ENCODE results near the gene C16orf96. TPM values are rescaled to one million over a fixed set of nuclear protein-coding genes. Genes with fewer than 3 reads are reported as not detected.
A peak's percentile ranks its signal among the peaks of the same experiment; 100 is the strongest.

C16orf96 gene
- total and polyA plus RNA-seq, 2 experiments from 2014 or later: not detected

GRCh38 chr16:4515611-4516233 lies 40.4 kb upstream of the C16orf96 start:
- Histone ChIP-seq H4K20me1 (ENCODE audit: insufficient read depth) (no peaks in the 10 kb centered on the region), H3K36me3 (ENCODE audit: low read depth) (no peaks in the 10 kb centered on the region), H3F3A (ENCODE audit: insufficient read depth) (no peaks in the 10 kb centered on the region), H3K27me3 (replicated peaks; ENCODE audit: insufficient read depth) (no peaks in the 10 kb centered on the region), H3K27ac (no peak overlapping the region), H3K79me2 (ENCODE audit: insufficient read depth) (peaks cover 4% of the 10 kb centered on the region), H3K4me2 (ENCODE audit: unreplicated experiment) (no peak overlapping the region), H3K9me2 (ENCODE audit: insufficient read depth) (no peaks in the 10 kb centered on the region), H2AFZ (no peak overlapping the region), H3K4me1 (ENCODE audit: insufficient read depth) (no peaks in the 10 kb centered on the region), H3K9me3 (ENCODE audit: low read depth) (no peaks in the 10 kb centered on the region), H3K9ac (no peak overlapping the region), H3K4me3 (no peak overlapping the region)
- TF ChIP-seq EZH2 (IDR thresholded peaks at IDR 0.05; ENCODE audit: insufficient read depth, poor library complexity, severe bottlenecking): no peak
- TF ChIP-seq EZH2phosphoT487 (IDR thresholded peaks at IDR 0.05; ENCODE audit: insufficient read depth, low read depth): no peak
- 32 to 37% methylated on average over 5 of the region's 5 CpGs for WGBS, 2 experiments (ENCODE audit: low coverage in 1 of 2, low lambda C conversion rate in 2 of 2, missing lambda C conversion rate in 2 of 2)
- no peak for DNase-seq
- in situ Hi-C loops (cut with MboI): no loop called here

DNA sequence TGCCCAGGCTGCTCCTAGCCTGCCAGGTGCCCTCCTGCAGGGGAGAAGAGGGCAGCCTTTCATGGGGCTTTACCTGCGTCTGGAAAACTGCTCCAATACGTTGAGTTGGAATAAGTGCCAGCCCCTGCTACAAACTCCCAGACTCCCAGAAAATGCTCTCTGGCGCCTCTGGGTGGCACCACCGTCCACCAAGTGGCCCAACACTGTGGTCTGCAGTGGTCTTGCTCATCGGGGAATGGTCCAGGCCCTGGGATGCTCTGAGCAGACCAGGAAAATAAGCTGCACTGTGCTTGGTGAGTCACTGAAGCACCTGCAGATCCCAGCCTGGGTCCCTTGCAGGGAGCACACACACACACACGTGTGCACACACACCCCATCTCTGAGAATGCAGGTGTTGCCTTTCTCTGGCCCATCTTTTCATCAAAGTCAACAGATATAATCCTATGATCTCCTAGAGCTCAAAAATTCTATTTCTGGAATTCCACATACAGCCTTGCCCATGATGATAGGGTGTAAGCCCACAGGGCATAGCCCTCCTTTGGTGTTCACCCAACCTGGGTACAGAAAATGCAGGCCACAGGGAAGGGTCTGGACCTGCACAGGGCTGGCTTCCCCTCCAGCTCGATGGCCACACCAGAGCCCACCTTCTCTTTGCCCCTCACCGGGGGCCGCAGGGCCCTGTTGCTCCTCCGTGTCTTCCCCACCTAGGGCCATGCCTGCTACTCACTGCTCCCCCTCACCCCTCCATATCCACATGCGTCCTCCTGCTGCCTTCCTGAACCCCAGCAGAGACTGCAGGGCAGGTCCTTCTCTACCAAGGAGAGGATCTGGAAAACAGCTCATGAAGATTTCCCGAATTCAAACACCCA lies 38.1 kb upstream of the C16orf96 start:
- no peak overlapping the region for H3K27ac ChIP-seq
- no peak for TF ChIP-seq EZH2phosphoT487 (IDR thresholded peaks at IDR 0.05; ENCODE audit: insufficient read depth, low read depth)
- TF ChIP-seq EZH2 (IDR thresholded peaks at IDR 0.05; ENCODE audit: insufficient read depth, poor library complexity, severe bottlenecking): no peak
- DNase-seq: peak; percentile 44
- no peaks in the 10 kb centered on the region for H3F3A ChIP-seq (ENCODE audit: insufficient read depth)
- no peaks in the 10 kb centered on the region for H3K27me3 ChIP-seq (replicated peaks; ENCODE audit: insufficient read depth)
- H3K9ac ChIP-seq: no peak overlapping the region
- H3K4me1 ChIP-seq (ENCODE audit: insufficient read depth): no peaks in the 10 kb centered on the region
- in situ Hi-C loops (cut with MboI): no loop called here
- H3K4me3 ChIP-seq: no peak overlapping the region
- H3K79me2 ChIP-seq (ENCODE audit: insufficient read depth): peaks cover 4% of the 10 kb centered on the region
- no peak overlapping the region for H2AFZ ChIP-seq
- H3K9me3 ChIP-seq (ENCODE audit: low read depth): no peaks in the 10 kb centered on the region
- H4K20me1 ChIP-seq (ENCODE audit: insufficient read depth): no peaks in the 10 kb centered on the region
- H3K9me2 ChIP-seq (ENCODE audit: insufficient read depth): no peaks in the 10 kb centered on the region
- WGBS, 2 experiments (ENCODE audit: low coverage in 1 of 2, low lambda C conversion rate in 2 of 2, missing lambda C conversion rate in 2 of 2): 65 to 69% methylated on average over 12 of the region's 12 CpGs
- H3K4me2 ChIP-seq (ENCODE audit: unreplicated experiment): no peak overlapping the region
- H3K36me3 ChIP-seq (ENCODE audit: low read depth): no peaks in the 10 kb centered on the region

GRCh38 chr16:4519274-4520058 lies 36.7 kb upstream of the C16orf96 start:
- Histone ChIP-seq H3K4me3 (no peak overlapping the region), H3K4me2 (ENCODE audit: unreplicated experiment) (no peak overlapping the region), H4K20me1 (ENCODE audit: insufficient read depth) (no peaks in the 10 kb centered on the region), H3K9me2 (ENCODE audit: insufficient read depth) (no peaks in the 10 kb centered on the region), H2AFZ (no peak overlapping the region), H3K9me3 (ENCODE audit: low read depth) (no peaks in the 10 kb centered on the region), H3K79me2 (ENCODE audit: insufficient read depth) (peaks cover 4% of the 10 kb centered on the region), H3K4me1 (ENCODE audit: insufficient read depth) (no peaks in the 10 kb centered on the region), H3K36me3 (ENCODE audit: low read depth) (no peaks in the 10 kb centered on the region), H3F3A (ENCODE audit: insufficient read depth) (no peaks in the 10 kb centered on the region), H3K27me3 (replicated peaks; ENCODE audit: insufficient read depth) (no peaks in the 10 kb centered on the region), H3K9ac (no peak overlapping the region), H3K27ac (no peak overlapping the region)
- in situ Hi-C loops (cut with MboI): no loop called here
- WGBS, 2 experiments (ENCODE audit: low coverage in 1 of 2, low lambda C conversion rate in 2 of 2, missing lambda C conversion rate in 2 of 2): 72 to 77% methylated on average over 13 to 15 of the region's 15 CpGs
- TF ChIP-seq EZH2phosphoT487 (IDR thresholded peaks at IDR 0.05; ENCODE audit: insufficient read depth, low read depth) (no peak), EZH2 (IDR thresholded peaks at IDR 0.05; ENCODE audit: insufficient read depth, poor library complexity, severe bottlenecking) (no peak)
- DNase-seq: no peak

DNA sequence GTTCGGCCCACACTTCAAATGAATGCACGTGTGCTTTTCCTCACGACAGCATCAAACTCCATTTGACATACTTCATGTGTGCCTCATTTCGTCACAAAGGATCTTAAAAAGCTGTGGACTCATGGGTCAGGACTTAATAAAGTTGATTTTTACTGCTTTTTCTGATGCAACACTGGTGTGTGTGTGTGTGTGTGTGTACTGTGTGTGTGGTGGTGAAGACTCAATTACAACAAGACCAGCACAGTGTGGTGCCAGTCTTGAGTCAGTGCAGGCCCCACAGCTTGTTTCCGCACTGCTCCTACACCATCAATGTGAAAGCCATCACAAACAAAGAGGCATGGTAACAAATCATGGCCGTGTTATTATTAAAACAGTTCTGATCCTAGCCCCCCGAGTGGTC lies 35.2 kb upstream of the C16orf96 start:
- 66 to 67% methylated on average over 7 of the region's 7 CpGs for WGBS, 2 experiments (ENCODE audit: low coverage in 1 of 2, low lambda C conversion rate in 2 of 2, missing lambda C conversion rate in 2 of 2)
- peaks cover 4% of the 10 kb centered on the region for H3K79me2 ChIP-seq (ENCODE audit: insufficient read depth)
- no peaks in the 10 kb centered on the region for H4K20me1 ChIP-seq (ENCODE audit: insufficient read depth)
- H3K9ac ChIP-seq: no peak overlapping the region
- H3K4me2 ChIP-seq (ENCODE audit: unreplicated experiment): no peak overlapping the region
- H3K4me1 ChIP-seq (ENCODE audit: insufficient read depth): no peaks in the 10 kb centered on the region
- no peak for DNase-seq
- no peaks in the 10 kb centered on the region for H3K9me3 ChIP-seq (ENCODE audit: low read depth)
- H3K27ac ChIP-seq: no peak overlapping the region
- in situ Hi-C loops (cut with MboI): no loop called here
- H3K27me3 ChIP-seq (replicated peaks; ENCODE audit: insufficient read depth): no peaks in the 10 kb centered on the region
- H3F3A ChIP-seq (ENCODE audit: insufficient read depth): no peaks in the 10 kb centered on the region
- no peak overlapping the region for H2AFZ ChIP-seq
- no peak for TF ChIP-seq EZH2 (IDR thresholded peaks at IDR 0.05; ENCODE audit: insufficient read depth, poor library complexity, severe bottlenecking)
- TF ChIP-seq EZH2phosphoT487 (IDR thresholded peaks at IDR 0.05; ENCODE audit: insufficient read depth, low read depth): no peak
- H3K36me3 ChIP-seq (ENCODE audit: low read depth): no peaks in the 10 kb centered on the region
- H3K4me3 ChIP-seq: no peak overlapping the region
- H3K9me2 ChIP-seq (ENCODE audit: insufficient read depth): no peaks in the 10 kb centered on the region

All from GM23248 (cell line).